ENCODE results near the gene USP16.
"Not testable (repeated sequence)": the region's sequence is repeated elsewhere in the genome, so short reads cannot be mapped to it uniquely, and the experiment has no call there.

USP16 gene

GRCh38 chr21:29075706-29076466, 51.4 kb downstream of the USP16 start:
- TF ChIP-seq, protein P1, sequence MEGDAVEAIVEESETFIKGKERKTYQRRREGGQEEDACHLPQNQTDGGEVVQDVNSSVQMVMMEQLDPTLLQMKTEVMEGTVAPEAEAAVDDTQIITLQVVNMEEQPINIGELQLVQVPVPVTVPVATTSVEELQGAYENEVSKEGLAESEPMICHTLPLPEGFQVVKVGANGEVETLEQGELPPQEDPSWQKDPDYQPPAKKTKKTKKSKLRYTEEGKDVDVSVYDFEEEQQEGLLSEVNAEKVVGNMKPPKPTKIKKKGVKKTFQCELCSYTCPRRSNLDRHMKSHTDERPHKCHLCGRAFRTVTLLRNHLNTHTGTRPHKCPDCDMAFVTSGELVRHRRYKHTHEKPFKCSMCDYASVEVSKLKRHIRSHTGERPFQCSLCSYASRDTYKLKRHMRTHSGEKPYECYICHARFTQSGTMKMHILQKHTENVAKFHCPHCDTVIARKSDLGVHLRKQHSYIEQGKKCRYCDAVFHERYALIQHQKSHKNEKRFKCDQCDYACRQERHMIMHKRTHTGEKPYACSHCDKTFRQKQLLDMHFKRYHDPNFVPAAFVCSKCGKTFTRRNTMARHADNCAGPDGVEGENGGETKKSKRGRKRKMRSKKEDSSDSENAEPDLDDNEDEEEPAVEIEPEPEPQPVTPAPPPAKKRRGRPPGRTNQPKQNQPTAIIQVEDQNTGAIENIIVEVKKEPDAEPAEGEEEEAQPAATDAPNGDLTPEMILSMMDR (IDR thresholded peaks at IDR 0.05; ENCODE audit: insufficient read depth, missing control alignments): no peak
- DNase-seq (ENCODE audit: insufficient read length, low spot score) (no peak), FAIRE-seq (no peak)

GRCh38 chr21:29076731-29077640, 52.5 kb downstream of the USP16 start:
- not testable (repeated sequence) for FAIRE-seq; DNase-seq (ENCODE audit: insufficient read length, low spot score)

DNA sequence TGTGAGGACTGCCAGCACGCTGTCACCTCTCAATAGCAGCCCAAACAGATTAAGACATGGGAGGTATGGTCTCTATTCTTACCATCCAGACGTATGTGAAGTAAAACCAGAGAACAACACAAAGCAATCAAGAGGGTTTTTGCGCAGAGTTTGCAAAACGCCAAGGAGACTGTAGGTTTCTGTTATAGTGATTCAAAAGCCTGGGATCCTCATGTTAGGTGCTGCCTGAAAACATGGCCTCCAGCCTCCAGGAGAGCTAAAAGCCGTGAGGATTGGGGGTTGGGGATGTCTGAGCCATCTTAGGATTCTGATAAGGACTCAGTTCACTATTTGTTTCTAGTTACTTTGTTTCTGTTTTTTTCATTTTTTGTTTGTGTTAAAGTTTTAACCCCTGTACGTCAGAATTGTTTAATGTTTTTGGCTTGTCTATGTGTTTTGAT, 53.2 kb downstream of the USP16 start:
- no peak for FAIRE-seq
- TF ChIP-seq, protein P1 (IDR thresholded peaks at IDR 0.05; ENCODE audit: insufficient read depth, missing control alignments): no peak
- DNase-seq (ENCODE audit: insufficient read length, low spot score): no peak

DNA sequence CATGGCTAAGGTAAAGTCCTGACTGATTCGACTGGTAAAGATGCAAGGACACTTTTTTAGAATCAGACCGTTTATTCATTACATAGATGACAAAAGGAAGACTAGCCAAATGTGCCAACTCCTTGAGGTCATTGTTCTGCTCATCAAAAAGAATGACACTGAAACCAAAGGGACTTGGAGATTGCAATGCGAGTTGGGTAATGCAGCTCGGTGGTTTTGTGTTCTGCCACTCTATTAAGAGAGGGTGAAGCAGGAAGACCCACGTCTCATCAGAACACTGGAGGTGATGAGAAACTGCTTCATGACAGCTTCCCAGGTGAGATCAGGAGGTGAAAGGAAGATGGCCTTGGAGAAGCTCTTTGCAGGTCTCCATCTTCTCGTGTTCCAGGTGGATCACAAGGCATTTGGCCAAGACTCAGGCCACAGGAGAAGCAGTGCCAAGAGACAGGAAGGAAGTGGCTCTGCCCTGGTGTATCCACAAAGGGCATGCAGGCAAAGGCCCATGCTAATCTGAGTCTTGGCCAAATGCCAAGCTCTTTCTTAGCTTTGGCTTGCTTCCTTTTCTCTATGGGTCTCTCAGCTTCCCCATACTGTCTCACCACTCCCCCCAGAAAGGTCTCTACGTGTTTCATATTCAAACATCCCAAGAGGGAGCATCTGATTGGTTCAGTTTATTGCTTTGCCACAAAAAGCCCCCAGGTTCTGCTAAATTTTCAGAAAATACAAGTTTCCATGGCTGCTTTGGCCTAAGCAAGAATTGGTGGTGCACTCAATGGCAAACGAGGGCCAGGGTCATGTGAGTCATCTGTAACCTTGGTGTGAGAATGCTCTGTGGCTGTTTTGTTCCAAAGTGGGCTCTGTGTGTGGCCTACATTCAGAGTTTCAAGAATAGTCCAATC, 54.6 kb downstream of the USP16 start:
- no peak for DNase-seq (ENCODE audit: insufficient read length, low spot score)
- TF ChIP-seq, protein P1 (IDR thresholded peaks at IDR 0.05; ENCODE audit: insufficient read depth, missing control alignments): no peak
- no peak for FAIRE-seq

DNA sequence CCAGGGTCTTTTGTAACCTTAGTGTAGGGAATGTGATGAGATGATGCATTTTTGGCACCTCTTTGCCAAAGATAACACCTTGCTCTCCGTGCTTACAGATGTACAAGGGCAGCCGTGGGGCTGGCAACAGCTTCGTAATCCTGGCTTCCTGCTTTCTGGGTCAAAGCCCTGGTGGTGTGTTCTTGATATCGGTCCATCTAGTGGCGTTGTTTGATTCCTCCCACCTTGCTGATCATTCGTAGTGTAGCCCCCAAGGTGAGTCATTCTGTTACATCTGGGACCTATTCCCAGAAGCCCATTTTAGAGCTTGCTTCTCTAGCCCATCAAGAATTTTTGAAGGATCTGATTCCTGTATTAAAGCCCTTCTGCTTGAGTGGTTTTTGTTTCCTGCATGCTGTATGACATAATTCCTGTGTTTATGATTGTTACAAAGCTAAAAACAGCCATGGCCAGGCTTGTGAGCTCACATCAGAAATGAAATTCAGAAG, 56.0 kb downstream of the USP16 start:
- DNase-seq (ENCODE audit: insufficient read length, low spot score) (no peak), FAIRE-seq (no peak)
- TF ChIP-seq, protein P1 (IDR thresholded peaks at IDR 0.05; ENCODE audit: insufficient read depth, missing control alignments): no peak

DNA sequence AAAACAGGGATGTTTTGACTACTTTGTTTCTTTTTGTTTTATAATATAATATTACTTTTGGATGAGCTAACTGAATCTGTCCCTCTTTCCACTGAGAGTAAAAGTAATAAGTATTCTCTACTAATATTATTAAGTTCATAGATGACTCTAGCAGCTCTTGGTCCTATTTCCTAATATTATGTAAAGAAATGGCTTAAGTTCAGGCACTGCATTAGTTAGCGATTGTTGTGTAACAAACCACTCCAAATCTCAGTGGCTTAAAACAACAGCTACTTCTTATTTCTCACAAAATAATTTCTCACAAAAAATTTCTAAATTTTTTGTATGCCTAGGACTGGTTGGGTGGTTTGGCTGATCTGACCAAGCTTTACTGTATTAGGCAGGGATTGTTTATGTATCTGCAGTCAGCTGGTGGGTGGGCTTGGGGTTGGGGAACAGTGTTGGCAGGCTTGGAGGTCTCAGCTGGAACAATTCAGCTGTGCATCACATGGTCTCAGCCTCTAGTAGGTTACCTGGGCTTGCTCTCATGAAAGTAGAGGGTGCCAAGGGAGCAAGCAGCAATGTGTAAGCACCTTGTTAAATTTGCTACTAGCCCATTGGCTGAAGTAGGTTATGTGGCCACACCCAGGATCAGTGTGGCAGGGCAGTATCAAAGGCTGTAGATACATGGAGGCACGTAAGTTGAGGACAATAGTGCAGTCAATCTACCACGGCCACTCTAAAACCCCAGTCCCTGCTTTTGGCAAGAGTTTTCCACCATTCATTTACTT, 57.8 kb downstream of the USP16 start:
- FAIRE-seq: no peak
- TF ChIP-seq, protein P1 (IDR thresholded peaks at IDR 0.05; ENCODE audit: insufficient read depth, missing control alignments): no peak
- DNase-seq (ENCODE audit: insufficient read length, low spot score): no peak
